Activated gamma-delta T cell treated with anti-CD3 and anti-CD28 coated beads, Interleukin-2, amount 50 U/mL, for 16 hours (primary cell): ENCODE data around the gene SCARB2.
"Not testable (repeated sequence)": the region's sequence is repeated elsewhere in the genome, so short reads cannot be mapped to it uniquely, and the experiment has no call there.

Source experiments
- DNase-seq: peaks from one replicate; pipeline ENCODE4 v3.0.0-alpha.2; 2020; ENCODE audit warnings: low read depth

Gene SCARB2, protein sequence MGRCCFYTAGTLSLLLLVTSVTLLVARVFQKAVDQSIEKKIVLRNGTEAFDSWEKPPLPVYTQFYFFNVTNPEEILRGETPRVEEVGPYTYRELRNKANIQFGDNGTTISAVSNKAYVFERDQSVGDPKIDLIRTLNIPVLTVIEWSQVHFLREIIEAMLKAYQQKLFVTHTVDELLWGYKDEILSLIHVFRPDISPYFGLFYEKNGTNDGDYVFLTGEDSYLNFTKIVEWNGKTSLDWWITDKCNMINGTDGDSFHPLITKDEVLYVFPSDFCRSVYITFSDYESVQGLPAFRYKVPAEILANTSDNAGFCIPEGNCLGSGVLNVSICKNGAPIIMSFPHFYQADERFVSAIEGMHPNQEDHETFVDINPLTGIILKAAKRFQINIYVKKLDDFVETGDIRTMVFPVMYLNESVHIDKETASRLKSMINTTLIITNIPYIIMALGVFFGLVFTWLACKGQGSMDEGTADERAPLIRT

GRCh38 chr4:76213415-76214176, at the start of gene SCARB2:
Gene SCARB2, minus strand, starts transcription at chr4:76213824. Its CDS starts 281 bp downstream, at chr4:76213543.
- peak; percentile 49 for DNase-seq

GRCh38 chr4:76260571-76260970, 46.9 kb upstream of the SCARB2 start:
- no peak for DNase-seq

DNA sequence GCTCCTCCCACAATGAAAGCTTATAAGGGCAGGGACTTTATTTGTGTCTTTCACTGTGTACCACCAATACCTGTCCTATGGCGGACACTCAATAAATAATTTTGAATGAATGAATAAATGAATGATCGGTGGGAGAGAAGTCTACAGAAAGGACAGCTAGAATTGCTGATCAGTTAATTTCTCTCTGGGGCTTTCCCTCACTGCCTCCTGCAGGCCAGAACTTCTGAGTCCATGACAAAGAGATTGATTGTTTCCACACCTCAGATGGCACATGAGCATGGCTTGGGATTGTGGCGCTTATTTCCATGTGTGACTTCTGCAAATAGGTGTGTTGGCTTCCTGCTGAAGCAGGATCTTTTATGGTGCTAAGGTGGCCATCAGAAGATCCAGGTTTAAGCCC, 44.2 kb upstream of the SCARB2 start:
- DNase-seq: no peak

- no peak for DNase-seq
Measured at GRCh38 chr4:76256968-76257367, 43.3 kb upstream of the SCARB2 start.

DNA sequence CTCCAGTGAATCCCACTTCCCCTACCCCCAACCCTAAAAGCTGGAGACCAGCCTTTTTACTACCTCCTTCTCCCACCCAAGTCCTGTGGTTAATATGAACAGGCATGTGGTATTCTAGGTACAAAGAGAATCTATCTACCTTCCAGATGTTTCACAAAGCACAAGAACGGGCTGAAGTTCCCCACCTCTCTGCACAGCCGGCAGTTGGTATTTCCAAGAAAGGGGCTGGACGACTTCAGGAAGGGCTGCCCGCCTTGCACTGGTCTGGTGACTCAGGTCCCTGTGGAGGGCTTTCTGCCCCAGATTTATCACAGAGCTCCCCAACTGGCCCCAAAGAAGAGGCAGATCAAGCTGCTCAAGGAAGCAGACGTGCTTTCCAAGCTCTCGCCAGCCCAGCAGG, 42.4 kb upstream of the SCARB2 start:
- DNase-seq: no peak

DNA sequence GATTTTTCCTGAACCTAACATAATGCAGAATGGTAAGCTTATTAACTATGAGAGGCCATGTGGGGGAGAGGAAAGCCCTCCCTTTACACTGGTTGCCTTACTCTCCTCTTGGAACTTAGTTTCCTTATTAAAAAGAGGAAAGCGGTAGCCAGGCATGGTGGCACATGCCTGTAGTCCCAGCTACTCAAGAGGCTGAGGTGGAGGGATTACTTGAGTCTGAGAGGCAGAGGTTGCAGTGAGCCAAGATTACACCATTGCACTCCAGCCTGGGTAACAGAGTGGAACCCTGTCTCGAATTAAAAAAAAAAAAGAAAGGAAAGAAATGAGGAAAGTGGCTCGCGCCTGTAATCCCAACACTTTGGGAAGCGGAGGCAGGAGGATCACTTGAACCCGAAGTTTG, 39.9 kb upstream of the SCARB2 start:
- no peak for DNase-seq

GRCh38 chr4:76252271-76252653, 38.6 kb upstream of the SCARB2 start:
- DNase-seq: no peak

DNA sequence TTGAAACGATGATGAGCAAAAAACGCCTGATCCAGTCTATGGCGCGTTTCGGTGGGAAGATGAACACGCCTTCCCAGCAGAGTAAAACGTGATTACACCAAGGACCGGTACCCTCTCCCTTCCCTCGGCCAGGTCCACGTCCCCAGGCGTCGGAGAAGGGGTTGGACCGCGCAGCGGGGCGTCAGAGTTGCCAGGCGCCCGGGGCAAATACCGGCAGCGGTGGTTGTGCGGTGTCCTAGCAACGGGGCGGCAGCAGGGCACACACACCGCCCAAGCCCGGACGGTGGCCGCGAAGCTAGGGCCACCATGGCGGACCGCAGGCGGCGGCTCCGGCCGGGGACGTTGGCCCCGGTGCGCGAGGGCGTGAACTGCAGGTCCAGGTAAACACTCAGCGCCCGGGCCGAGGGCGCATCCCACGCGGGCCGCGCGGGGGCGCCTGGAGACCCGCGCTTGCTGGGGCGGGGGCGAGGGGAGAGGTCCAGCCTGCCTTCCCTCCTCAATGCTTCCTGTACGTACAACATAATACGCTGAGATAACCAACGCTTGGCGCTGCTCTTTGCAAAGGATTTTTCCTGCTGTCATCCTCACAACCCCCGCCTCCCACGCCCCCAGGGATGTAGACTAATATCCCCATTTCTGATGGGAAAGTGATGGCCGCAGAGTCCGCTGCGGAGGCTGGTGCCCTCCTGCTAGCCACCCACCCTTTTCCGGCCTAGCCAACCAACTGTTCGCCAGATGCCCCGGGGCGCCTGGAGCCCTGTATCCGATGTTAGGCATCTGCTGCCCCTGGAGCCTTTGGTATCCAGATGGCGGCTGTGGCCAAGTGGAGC, 38.0 kb upstream of the SCARB2 start, which contains the start of gene FAM47E:
Gene FAM47E (plus strand): TSS at position 281 of the 830 bp plus-strand sequence. CDS start 26 bp downstream, at position 307.
- DNase-seq: no peak

GRCh38 chr4:76250962-76251361, 37.3 kb upstream of the SCARB2 start:
- no peak for DNase-seq

GRCh38 chr4:76246852-76247251, 33.2 kb upstream of the SCARB2 start:
- no peak for DNase-seq

- no peak for DNase-seq
Measured at GRCh38 chr4:76246025-76246424, 32.4 kb upstream of the SCARB2 start.

DNA sequence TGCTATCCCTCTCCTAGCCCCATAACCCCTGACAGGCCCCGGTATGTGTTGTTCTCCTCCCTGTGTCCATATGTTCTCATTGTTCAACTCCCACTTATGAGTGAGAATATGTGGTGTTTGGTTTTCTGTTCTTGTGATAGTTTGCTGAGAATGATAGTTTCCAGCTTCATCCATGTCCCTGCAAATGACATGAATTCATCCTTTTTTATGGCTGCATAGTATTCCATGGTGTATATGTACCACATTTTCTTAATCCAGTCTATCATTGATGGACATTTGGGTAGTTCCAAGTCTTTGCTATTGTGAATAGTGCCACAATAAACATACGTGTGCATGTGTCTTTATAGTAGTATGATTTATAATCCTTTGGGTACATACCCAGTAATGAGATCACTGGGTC, 30.3 kb upstream of the SCARB2 start:
- not testable (repeated sequence) for DNase-seq

- no peak for DNase-seq
Measured at GRCh38 chr4:76240236-76240635, 26.6 kb upstream of the SCARB2 start.

- no peak for DNase-seq
Measured at GRCh38 chr4:76238701-76239100, 25.1 kb upstream of the SCARB2 start.

- DNase-seq: no peak
Measured at GRCh38 chr4:76238236-76238635, 24.6 kb upstream of the SCARB2 start.

DNA sequence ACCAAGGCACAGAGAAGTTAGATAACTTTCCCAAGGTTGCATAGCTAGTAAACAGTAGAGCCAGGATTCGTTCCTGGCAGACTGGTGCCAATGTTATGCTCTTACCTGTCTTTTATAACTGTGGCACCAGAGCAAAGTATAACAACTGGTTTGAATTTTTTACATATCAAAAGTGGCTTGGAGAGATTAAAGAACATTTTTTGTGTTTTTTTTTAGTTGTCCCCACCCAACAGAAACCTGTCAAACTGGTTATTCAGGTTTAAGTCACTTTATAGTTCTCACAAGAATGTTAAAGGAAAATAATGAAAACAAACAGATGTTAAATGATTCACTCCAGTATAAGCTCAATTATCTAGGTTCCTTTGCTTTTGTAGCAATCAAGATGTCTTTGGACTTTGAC, 22.3 kb upstream of the SCARB2 start:
- no peak for DNase-seq

GRCh38 chr4:76235407-76235806, 21.8 kb upstream of the SCARB2 start:
- no peak for DNase-seq

DNA sequence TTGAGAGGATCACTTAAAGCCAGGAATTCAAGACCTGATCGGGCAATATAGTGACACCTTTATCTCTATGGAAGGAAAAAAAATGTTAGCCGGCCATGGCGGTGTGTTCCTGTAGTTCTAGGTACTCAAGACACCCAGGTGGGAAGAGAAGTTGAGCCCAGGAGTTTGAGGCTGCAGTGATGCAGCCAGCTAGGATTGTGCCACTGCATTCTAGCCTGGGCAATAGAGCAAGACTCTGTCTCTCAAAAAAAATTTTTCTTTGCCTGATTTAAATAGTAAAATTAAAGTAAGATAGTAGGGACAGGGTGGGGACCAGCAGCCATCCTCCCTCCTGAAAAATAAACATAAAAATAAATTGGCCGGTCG, 21.0 kb upstream of the SCARB2 start:
- no peak for DNase-seq

- no peak for DNase-seq
Measured at GRCh38 chr4:76233967-76234678, 20.5 kb upstream of the SCARB2 start.

DNA sequence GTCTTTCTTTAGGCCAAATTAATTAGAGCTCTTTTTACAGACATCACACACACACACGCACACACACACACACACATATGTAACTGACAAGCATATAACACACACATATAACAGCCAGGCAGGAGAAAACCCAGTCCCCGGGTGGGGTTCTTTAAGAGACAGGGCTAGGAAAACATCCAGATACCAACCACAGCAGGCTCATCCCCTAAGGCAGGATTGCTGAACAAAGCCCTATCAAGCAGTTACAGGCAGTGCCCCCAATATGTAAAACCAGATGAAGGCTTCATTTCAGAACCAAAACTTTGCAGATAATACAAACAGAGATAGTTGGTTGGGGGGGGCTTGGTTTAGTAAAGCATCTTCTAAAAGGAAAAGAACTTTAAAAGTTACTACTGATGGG, 19.9 kb upstream of the SCARB2 start:
- no peak for DNase-seq

- DNase-seq: no peak
Measured at GRCh38 chr4:76233083-76233482, 19.5 kb upstream of the SCARB2 start.

DNA sequence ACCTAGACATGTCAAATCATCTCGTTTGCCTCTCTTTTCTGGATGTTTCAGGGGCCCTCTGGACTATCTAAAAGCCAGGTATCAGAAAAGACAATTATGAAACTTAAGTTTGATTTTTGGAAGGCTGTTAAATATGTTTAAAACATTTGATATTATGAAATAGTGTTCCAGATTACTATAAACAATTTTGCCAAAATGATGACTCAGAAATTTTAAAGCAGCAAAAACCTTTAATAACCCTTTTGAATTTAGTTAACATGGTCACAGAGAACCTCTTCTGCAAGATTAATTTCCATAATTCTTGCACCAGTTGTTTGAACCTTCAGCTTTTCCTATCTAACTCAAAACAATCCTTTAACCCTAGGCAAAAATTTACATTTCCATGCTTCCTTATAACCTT, 19.1 kb upstream of the SCARB2 start:
- DNase-seq: no peak
